ENCODE measurements around the gene MRM2. TPM values are rescaled to one million over a fixed set of nuclear protein-coding genes. Genes with fewer than 3 reads are reported as not detected.
A peak's percentile ranks its signal among the peaks of the same experiment; 100 is the strongest.

Gene MRM2
- total RNA-seq, 2 donors from 2014 or later: 13.2 to 13.7 TPM

DNA sequence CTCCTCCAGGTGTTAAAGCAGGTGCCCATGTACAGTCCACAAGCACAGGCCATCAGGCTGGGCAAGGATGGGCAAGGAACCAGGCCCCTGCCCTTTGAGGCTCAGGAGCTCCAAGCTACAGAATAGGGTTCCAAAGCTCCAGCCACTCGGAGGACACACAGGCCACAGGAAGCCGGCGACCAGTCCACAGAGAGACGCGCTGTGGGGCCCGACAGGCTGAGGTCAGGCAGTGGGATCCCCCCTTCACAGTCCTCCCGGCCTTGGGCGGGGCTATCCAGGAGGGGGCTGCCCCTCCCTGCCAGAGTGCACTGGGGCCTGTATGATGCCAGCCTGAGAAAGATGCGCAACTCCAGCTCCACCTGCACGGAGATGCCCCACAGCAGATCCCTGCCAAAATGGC lies 43.2 kb downstream of the MRM2 start:
- Histone ChIP-seq H3K9me3 (no peaks in the 10 kb centered on the region), H3K27ac (no peak overlapping the region), H3K4me3 (no peak overlapping the region), H3K36me3 (peaks cover 14% of the 10 kb centered on the region), H3K4me1 (peaks cover 0 to 21% of the 10 kb centered on the region in 2 donors), H3K27me3 (no peaks in the 10 kb centered on the region)
- DNase-seq (ENCODE audit: low spot score): no peak
- TF ChIP-seq, protein P1, sequence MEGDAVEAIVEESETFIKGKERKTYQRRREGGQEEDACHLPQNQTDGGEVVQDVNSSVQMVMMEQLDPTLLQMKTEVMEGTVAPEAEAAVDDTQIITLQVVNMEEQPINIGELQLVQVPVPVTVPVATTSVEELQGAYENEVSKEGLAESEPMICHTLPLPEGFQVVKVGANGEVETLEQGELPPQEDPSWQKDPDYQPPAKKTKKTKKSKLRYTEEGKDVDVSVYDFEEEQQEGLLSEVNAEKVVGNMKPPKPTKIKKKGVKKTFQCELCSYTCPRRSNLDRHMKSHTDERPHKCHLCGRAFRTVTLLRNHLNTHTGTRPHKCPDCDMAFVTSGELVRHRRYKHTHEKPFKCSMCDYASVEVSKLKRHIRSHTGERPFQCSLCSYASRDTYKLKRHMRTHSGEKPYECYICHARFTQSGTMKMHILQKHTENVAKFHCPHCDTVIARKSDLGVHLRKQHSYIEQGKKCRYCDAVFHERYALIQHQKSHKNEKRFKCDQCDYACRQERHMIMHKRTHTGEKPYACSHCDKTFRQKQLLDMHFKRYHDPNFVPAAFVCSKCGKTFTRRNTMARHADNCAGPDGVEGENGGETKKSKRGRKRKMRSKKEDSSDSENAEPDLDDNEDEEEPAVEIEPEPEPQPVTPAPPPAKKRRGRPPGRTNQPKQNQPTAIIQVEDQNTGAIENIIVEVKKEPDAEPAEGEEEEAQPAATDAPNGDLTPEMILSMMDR (IDR thresholded peaks at IDR 0.05): no peak

DNA sequence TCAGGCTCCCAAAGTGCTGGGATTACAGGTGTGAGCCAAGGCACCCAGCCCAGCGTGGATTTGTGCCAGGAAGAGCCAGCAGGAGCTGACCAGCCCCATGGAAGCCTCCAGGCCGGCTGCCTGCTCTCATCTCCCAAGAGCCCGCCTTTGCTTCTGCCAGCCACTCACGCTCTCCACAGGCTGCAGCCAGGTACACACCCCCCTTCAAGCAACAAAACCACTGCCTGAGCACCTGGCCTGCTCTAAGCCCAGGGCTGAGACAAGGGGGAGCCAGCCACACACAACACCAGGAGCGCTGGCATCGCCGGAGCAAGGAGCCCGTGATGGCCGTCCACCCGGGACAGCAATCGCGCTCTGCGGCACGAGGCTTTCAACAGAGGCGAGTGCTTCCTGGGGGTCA lies 43.8 kb downstream of the MRM2 start:
- no peaks in the 10 kb centered on the region for H3K27me3 ChIP-seq
- no peak for DNase-seq (ENCODE audit: low spot score)
- TF ChIP-seq, protein P1 (IDR thresholded peaks at IDR 0.05): no peak
- H3K27ac ChIP-seq: no peak overlapping the region
- no peak overlapping the region for H3K4me3 ChIP-seq
- peaks cover 0 to 21% of the 10 kb centered on the region in 2 donors for H3K4me1 ChIP-seq
- no peaks in the 10 kb centered on the region for H3K9me3 ChIP-seq
- H3K36me3 ChIP-seq: peaks cover 14% of the 10 kb centered on the region

DNA sequence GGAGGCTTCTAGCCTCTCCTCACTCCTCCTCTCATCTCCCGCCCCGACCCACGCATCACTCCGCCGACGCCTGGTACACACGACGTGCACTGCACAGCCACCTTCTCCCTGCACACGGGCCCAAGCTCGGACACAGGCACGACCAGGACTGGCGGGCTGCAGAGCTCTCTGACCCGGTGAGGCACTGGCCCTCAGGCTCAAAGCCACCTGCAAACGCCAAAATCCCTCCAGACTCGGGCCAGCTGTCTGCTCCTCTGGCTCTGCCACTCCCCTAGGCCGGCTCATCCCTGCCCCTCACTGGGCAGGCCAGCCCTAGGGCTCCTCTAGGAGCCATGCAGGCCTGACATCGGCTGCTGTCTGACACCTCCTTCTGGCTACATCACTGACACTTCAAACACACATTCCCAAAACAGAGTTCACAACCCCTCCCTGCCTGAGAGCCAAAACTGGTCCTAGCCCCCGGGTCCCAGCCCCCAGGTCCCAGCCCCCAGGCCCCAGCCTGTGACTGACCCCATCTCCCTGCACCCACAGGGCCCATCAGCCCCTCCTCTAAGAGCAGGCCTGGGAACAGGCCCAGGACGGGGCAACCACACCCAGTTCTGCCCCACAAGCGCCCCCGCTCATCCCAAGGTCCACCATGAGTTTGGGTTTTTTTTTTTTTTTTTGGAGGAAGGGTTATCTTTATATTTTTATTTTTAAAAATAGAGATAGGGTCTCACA lies 44.4 kb downstream of the MRM2 start:
- no peaks in the 10 kb centered on the region for H3K9me3 ChIP-seq
- H3K27me3 ChIP-seq: no peaks in the 10 kb centered on the region
- TF ChIP-seq, protein P1 (IDR thresholded peaks at IDR 0.05): no peak
- H3K27ac ChIP-seq: peak overlapping the region in 1 of 2 donors; percentile 26
- no peak overlapping the region for H3K4me3 ChIP-seq
- peaks cover 0 to 21% of the 10 kb centered on the region in 2 donors for H3K4me1 ChIP-seq
- peaks cover 14% of the 10 kb centered on the region for H3K36me3 ChIP-seq
- no peak for DNase-seq (ENCODE audit: low spot score)

DNA sequence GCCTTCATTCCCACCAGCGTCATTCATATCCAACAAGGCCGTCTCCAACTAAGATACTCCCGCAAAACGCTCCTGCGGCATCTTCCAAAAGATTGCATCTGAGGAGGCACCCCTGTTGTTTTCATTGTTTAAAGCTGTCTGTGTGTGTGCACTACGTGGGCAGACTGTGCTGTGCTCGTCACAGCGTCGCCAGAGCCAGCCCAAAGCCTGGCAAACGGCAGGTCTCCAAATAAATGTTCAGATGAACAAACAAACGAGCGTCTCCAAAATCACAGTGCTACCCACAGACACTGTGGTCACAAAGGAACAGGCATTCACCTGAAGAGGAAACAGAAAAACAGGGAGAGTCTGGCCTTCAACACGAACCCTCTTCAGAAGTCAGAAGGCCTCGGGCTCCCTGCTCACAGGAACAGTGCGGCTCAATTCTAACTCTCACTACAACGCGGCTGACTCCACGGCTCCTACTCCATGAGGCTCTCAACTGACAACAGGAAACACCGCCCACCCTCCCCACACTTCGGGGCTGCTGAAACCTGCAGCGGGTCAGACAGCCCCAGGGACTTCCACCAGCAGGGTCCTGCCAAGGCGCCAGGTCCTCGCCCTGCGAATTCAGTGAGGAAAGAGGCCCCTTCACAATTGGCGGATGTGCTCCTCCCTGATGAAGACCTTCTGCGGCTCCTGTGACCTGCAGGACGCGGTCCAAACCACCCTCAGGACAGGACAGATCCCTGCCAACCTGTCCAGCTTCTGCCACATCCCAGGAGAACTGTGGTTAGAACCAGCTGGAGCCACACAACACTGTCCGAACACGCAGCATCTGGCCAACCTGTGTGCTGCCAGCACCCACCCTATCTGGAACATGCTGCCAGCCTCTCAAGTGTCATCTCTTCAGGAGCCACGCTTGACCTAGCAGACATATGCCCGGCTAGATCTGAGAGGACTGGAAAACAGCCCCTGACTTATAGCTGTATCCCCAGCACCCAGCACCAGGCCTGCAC lies 45.3 kb downstream of the MRM2 start:
- H3K4me3 ChIP-seq: no peak overlapping the region
- H3K9me3 ChIP-seq: no peaks in the 10 kb centered on the region
- H3K27ac ChIP-seq: peak overlapping the region; percentile 16 to 46
- peaks cover 14% of the 10 kb centered on the region for H3K36me3 ChIP-seq
- peaks cover 0 to 21% of the 10 kb centered on the region in 2 donors for H3K4me1 ChIP-seq
- TF ChIP-seq, protein P1 (IDR thresholded peaks at IDR 0.05): no peak
- DNase-seq (ENCODE audit: low spot score): no peak
- H3K27me3 ChIP-seq: no peaks in the 10 kb centered on the region

DNA sequence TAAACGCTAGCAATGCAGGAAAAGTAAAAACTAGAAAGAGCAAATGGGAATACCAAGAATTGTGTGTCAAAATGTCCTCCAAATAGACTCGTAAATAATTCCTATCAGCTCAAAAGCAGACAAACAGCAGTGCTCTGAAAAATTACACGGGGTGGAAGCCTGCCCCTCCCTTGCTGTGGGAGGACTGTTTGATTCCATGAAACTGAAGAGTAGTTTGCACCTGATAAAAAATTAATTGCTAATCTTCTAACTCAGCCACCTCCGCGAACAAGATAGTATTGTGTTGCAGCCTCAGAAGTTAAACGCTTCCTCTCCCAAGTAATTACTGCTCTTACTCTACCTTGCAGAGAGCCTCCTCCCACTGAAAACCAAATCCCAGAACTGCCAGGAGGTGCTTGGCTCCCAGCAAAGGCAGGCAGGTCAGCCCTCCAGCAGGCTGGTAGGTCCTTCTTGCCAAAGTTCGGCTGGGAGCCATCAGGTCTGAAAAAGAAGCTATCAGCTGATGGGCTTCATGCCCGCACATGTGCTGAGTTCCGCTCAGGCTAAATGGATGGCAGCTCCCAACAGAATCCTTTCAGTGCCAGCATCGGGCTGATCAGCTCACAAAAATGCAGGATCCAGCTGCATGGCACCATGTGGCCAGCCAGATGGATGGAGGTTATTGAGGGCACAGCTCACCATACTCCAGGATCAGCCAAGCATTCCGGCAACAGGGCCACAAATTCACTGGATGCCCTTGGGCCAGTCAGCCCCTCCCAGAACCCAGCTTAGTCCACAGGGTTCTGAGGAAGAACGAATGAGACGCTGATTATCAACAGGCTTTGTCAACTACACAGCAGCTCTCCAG lies 46.4 kb downstream of the MRM2 start:
- H3K27ac ChIP-seq: peak overlapping the region; percentile 5 to 46
- TF ChIP-seq, protein P1 (IDR thresholded peaks at IDR 0.05): no peak
- H3K9me3 ChIP-seq: no peaks in the 10 kb centered on the region
- no peaks in the 10 kb centered on the region for H3K27me3 ChIP-seq
- H3K4me1 ChIP-seq: peaks cover 0 to 21% of the 10 kb centered on the region in 2 donors
- no peak overlapping the region for H3K4me3 ChIP-seq
- peaks cover 14% of the 10 kb centered on the region for H3K36me3 ChIP-seq
- DNase-seq (ENCODE audit: low spot score): no peak
